H1 (cell line): Measurements from ENCODE around the gene PUDP. TPM values are rescaled to one million over a fixed set of nuclear protein-coding genes. Genes with fewer than 3 reads are reported as not detected.

ENCODE experiments used
- CTCF ChIA-PET: fragments of 300-600 bp; sonication (Branson Sonifier 250); formaldehyde crosslinking; loops from one replicate; lab custom pipeline; 2021; ENCODE audit not compliant: partially characterized antibody; lab: Charles Lee
- POLR2A ChIA-PET: fragments of 300-600 bp; sonication (Branson Sonifier 250); formaldehyde crosslinking; loops from one replicate; lab custom pipeline; 2021; ENCODE audit warnings: inconsistent platforms; ENCODE audit not compliant: partially characterized antibody; lab: Charles Lee
- DNase-seq, 2 experiments: peaks; one replicate each; pipeline versions ENCODE4 v3.0.0 to v3.0.0-alpha.2; 2010 to 2022; ENCODE audit warnings: low spot score in 2 of 2, low read depth in 1 of 2, mixed read lengths in 1 of 2
- FAIRE-seq: peaks from 2 replicates; lab custom pipeline; 2011; peaks lifted over from hg19 to GRCh38; lab: Jason Lieb, UNC
- H2AFZ ChIP-seq: 2 replicates; pipeline ENCODE4 v1.8.1; 2012; ENCODE audit warnings: low read length, inconsistent platforms
- H2AK5ac ChIP-seq: 2 replicates; pipeline ENCODE4 v1.6.1; 2013; ENCODE audit warnings: low read depth, low read length
- H2BK120ac ChIP-seq: replicated peaks from 2 replicates; pipeline ENCODE3; 2013; ENCODE audit warnings: low read depth, low read length, inconsistent platforms
- H2BK12ac ChIP-seq: 2 replicates; pipeline ENCODE4 v1.6.1; 2013; ENCODE audit warnings: low read depth, low read length
- H2BK15ac ChIP-seq: 2 replicates; pipeline ENCODE4 v1.6.1; 2013; ENCODE audit warnings: low read length
- H2BK20ac ChIP-seq: 2 replicates; pipeline ENCODE4 v1.6.1; 2013; ENCODE audit warnings: low read length
- H2BK5ac ChIP-seq: 2 replicates; pipeline ENCODE4 v1.6.1; 2013; ENCODE audit warnings: low read depth, low read length
- H3K14ac ChIP-seq: 2 replicates; pipeline ENCODE4 v1.6.1; 2013; ENCODE audit warnings: inconsistent platforms; ENCODE audit not compliant: insufficient read length
- H3K18ac ChIP-seq: 2 replicates; pipeline ENCODE4 v1.6.1; 2013; ENCODE audit warnings: low read length; ENCODE audit errors: extremely low read depth
- H3K23ac ChIP-seq: 2 replicates; pipeline ENCODE4 v1.6.1; 2013; ENCODE audit warnings: inconsistent platforms; ENCODE audit not compliant: insufficient read length
- H3K23me2 ChIP-seq: 2 replicates; pipeline ENCODE4 v1.6.1; 2013; ENCODE audit warnings: low read depth, low read length
- H3K27ac ChIP-seq: 2 replicates; pipeline ENCODE4 v1.6.1; 2011; ENCODE audit warnings: low read depth, low read length, inconsistent platforms
- H3K27me3 ChIP-seq, 4 experiments: replicated peaks in 1 of 4; 1 replicate in 1 of 4; 2 replicates in 3 of 4; pipeline versions ENCODE4 v1.6.1 to v1.8.1; 2011 to 2013; ENCODE audit warnings: low read length in 3 of 4, mild to moderate bottlenecking in 3 of 4, inconsistent platforms in 2 of 4, mixed read lengths in 2 of 4, moderate library complexity in 1 of 4; ENCODE audit not compliant: control insufficient read depth in 3 of 4, insufficient read depth in 3 of 4; ENCODE audit errors: extremely low read depth in 1 of 4
- H3K36me3 ChIP-seq, 4 experiments: 2 replicates each; pipeline versions ENCODE4 v1.6.1 to v1.8.1; 2011 to 2013; ENCODE audit warnings: mild to moderate bottlenecking in 4 of 4, low read length in 3 of 4, moderate library complexity in 2 of 4, control low read depth in 1 of 4, inconsistent platforms in 1 of 4; ENCODE audit not compliant: insufficient read depth in 4 of 4, control insufficient read depth in 2 of 4
- H3K4ac ChIP-seq: replicated peaks from 2 replicates; pipeline ENCODE3; 2013; ENCODE audit warnings: low read length, low read depth, mixed read lengths, inconsistent platforms; ENCODE audit not compliant: insufficient read length
- H3K4me1 ChIP-seq, 4 experiments: replicated peaks in 1 of 4; 1 replicate in 1 of 4; 2 replicates in 3 of 4; pipeline versions ENCODE4 v1.6.1 to v1.8.1; 2011 to 2013; ENCODE audit warnings: low read length in 3 of 4, inconsistent platforms in 2 of 4, mixed read lengths in 1 of 4; ENCODE audit not compliant: insufficient read depth in 4 of 4, control insufficient read depth in 3 of 4
- H3K4me2 ChIP-seq, 2 experiments: 2 replicates each; pipeline versions ENCODE4 v1.6.1 to v1.8.1; 2011 to 2013; ENCODE audit warnings: low read depth in 2 of 2, low read length in 2 of 2, control low read depth in 1 of 2, inconsistent platforms in 1 of 2, mild to moderate bottlenecking in 1 of 2; ENCODE audit not compliant: insufficient read depth in 1 of 2
- H3K4me3 ChIP-seq, 4 experiments: fragments of 200-600, 300-600 bp in 1 of 4; sonication (generic), shearing (Covaris generic), sonication (Bioruptor Twin) in 1 of 4; 2 replicates each; pipeline versions ENCODE4 v1.5.1 to v1.8.1; 2011 to 2016; ENCODE audit warnings: low read length in 4 of 4, low read depth in 3 of 4, control low read depth in 2 of 4, inconsistent platforms in 2 of 4, mild to moderate bottlenecking in 2 of 4, mixed read lengths in 1 of 4, moderate library complexity in 1 of 4; ENCODE audit not compliant: insufficient read depth in 2 of 4; ENCODE audit errors: extremely low read depth in 1 of 4
- H3K56ac ChIP-seq: replicated peaks from 2 replicates; pipeline ENCODE3; 2013; ENCODE audit warnings: low read depth, mild to moderate bottlenecking, mixed read lengths, low read length, inconsistent platforms; ENCODE audit not compliant: insufficient read length
- H3K79me1 ChIP-seq: 2 replicates; pipeline ENCODE4 v1.6.1; 2013; ENCODE audit warnings: low read depth, low read length, control low read depth
- H3K79me2 ChIP-seq, 2 experiments: 2 replicates each; pipeline versions ENCODE4 v1.6.1 to v1.8.1; 2012 to 2013; ENCODE audit warnings: low read length in 2 of 2, mild to moderate bottlenecking in 2 of 2, inconsistent platforms in 1 of 2; ENCODE audit not compliant: insufficient read depth in 2 of 2, control insufficient read depth in 1 of 2
- H3K9ac ChIP-seq, 4 experiments: replicated peaks in 1 of 4; 1 replicate in 1 of 4; 2 replicates in 3 of 4; pipeline versions ENCODE4 v1.6.1 to v1.8.1; 2011 to 2013; ENCODE audit warnings: low read depth in 3 of 4, low read length in 3 of 4, control low read depth in 2 of 4, mild to moderate bottlenecking in 2 of 4, moderate library complexity in 2 of 4, inconsistent platforms in 1 of 4; ENCODE audit errors: extremely low read depth in 1 of 4
- H3K9me3 ChIP-seq, 2 experiments: 2 replicates each; pipeline versions ENCODE4 v1.6.1 to v1.8.1; 2012 to 2013; ENCODE audit warnings: mild to moderate bottlenecking in 2 of 2, moderate library complexity in 2 of 2, control low read depth in 1 of 2, inconsistent platforms in 1 of 2, low read depth in 1 of 2, low read length in 1 of 2, mixed read lengths in 1 of 2; ENCODE audit not compliant: insufficient read depth in 2 of 2
- H4K20me1 ChIP-seq, 2 experiments: replicated peaks in 1 of 2; 2 replicates each; pipeline versions ENCODE3 to v1.8.1; 2011 to 2013; ENCODE audit warnings: inconsistent platforms in 2 of 2, low read length in 2 of 2, mild to moderate bottlenecking in 1 of 2; ENCODE audit not compliant: insufficient read depth in 2 of 2, control insufficient read depth in 1 of 2
- H4K5ac ChIP-seq: 2 replicates; pipeline ENCODE4 v1.6.1; 2013; ENCODE audit warnings: low read length, low read depth, mixed read lengths, inconsistent platforms; ENCODE audit not compliant: insufficient read length
- H4K8ac ChIP-seq: 2 replicates; pipeline ENCODE4 v1.8.0; 2013; ENCODE audit warnings: mild to moderate bottlenecking, moderate library complexity, low read length, inconsistent platforms; ENCODE audit not compliant: insufficient read depth; ENCODE audit errors: extremely low read depth
- H4K91ac ChIP-seq: replicated peaks from 2 replicates; pipeline ENCODE3; 2013; ENCODE audit warnings: low read length, mixed read lengths, inconsistent platforms; ENCODE audit not compliant: insufficient read length
- ASH2L ChIP-seq: fragments of 200-600, 300-600 bp; sonication (generic); IDR thresholded peaks from one replicate; pipeline ENCODE4 v1.7.1; 2017; ENCODE audit warnings: low read length
- CBX8 ChIP-seq: fragments of 300-800, 300-1000 bp; sonication (generic); IDR thresholded peaks from 2 replicates; pipeline ENCODE4 v1.7.1; 2016; ENCODE audit warnings: low read depth, low read length, borderline replicate concordance
- CHD1 ChIP-seq: IDR thresholded peaks from 2 replicates; pipeline ENCODE4 v1.6.1; 2012; ENCODE audit warnings: low read depth, low read length, improper control_type of control experiment
- CTCF ChIP-seq, 3 experiments: IDR thresholded peaks; 1 replicate in 2 of 3; 2 replicates in 1 of 3; pipeline versions ENCODE4 v1.5.1 to v1.6.1; 2011; ENCODE audit warnings: low read length in 3 of 3, mild to moderate bottlenecking in 3 of 3, inconsistent platforms in 2 of 3, low read depth in 1 of 3, moderate library complexity in 1 of 3; ENCODE audit not compliant: insufficient read depth in 1 of 3; ENCODE audit errors: control extremely low read depth in 1 of 3
- MAX ChIP-seq: IDR thresholded peaks from 2 replicates; pipeline ENCODE4 v1.6.1; 2012; ENCODE audit warnings: inconsistent platforms
- RAD21 ChIP-seq, 2 experiments: IDR thresholded peaks in 1 of 2; conservative IDR thresholded peaks in 1 of 2; 2 replicates each; pipeline ENCODE4 v1.6.1; 2011; ENCODE audit warnings: low read depth in 2 of 2, low read length in 2 of 2, improper control_type of control experiment in 1 of 2, inconsistent platforms in 1 of 2, mild to moderate bottlenecking in 1 of 2, moderate library complexity in 1 of 2
- RXRA ChIP-seq: IDR thresholded peaks from 2 replicates; pipeline ENCODE4 v1.6.1; 2011; ENCODE audit warnings: low read depth, mild to moderate bottlenecking, low read length, moderate library complexity; ENCODE audit not compliant: insufficient read depth
- YY1 ChIP-seq: IDR thresholded peaks from 2 replicates; pipeline ENCODE4 v1.6.1; 2011; ENCODE audit warnings: low read depth, mild to moderate bottlenecking, low read length
- WGBS, 2 experiments: shearing (Covaris generic) in 1 of 2; methylation state at CpG; one replicate each; pipeline versions ENCODE4 v1.1.6 to v1.1.7; 2013 to 2015; ENCODE audit warnings: low lambda C conversion rate in 2 of 2, mixed read lengths in 2 of 2, inconsistent platforms in 1 of 2, low coverage in 1 of 2, missing lambda C conversion rate in 1 of 2; ENCODE audit not compliant: insufficient replicate concordance in 2 of 2, insufficient coverage in 1 of 2, insufficient read length in 1 of 2; ENCODE audit errors: extremely low coverage in 1 of 2, missing lambda C conversion rate in 1 of 2; 5-methylcytosine and 5-hydroxymethylcytosine counted together
- polyA plus RNA-seq, 7 experiments: library from polyadenylated mRNA; depleted of rRNA in 3 of 7; stranded (reverse) in 5 of 7; unstranded in 2 of 7; fragments of >200 nt in 5 of 7; fragments of 200-250 nt in 2 of 7; gene quantifications; 1 replicate in 5 of 7; 2 replicates in 1 of 7; 4 replicates in 1 of 7; pipeline versions ENCODE4 v1.2.1 to v1.2.3, GENCODE V29; 2011 to 2013; ENCODE audit warnings: missing spikeins in 2 of 7, mixed read lengths in 2 of 7
- total RNA-seq: library from RNA; stranded (reverse); fragmentation: NEBNext Ultra II Directional; extraction: Animal tissue kit (Norgen Biotek cat#: 25700); gene quantifications from 2 replicates; pipeline ENCODE4 v1.2.1, GENCODE V29; 2021

The PUDP gene
- total and polyA plus RNA-seq, 2 of the 8 experiments (the other 6 are each of a cell fraction or from before 2014, with no cell fraction given), result 27.2 to 30.2 TPM

GRCh38 chrX:7191681-7192110, 43.7 kb upstream of the PUDP start:
- no peak overlapping the region for H3K23ac ChIP-seq
- peak; percentile 78 for FAIRE-seq

More at GRCh38 chrX:7191681-7192110, 43.7 kb upstream of the PUDP start:
- H3K79me1 ChIP-seq, result no peaks in the 10 kb centered on the region
- POLR2A ChIA-PET, result interaction anchor here (2.1 kb wide), 1 partner anchor 10 kb away, joined by 6 read pairs; no protein-coding TSS in a partner anchor
- peak; percentile 44 to 78 (median 50) for TF ChIP-seq CTCF (IDR thresholded peaks at IDR 0.05; ENCODE audit: control extremely low read depth in 1 of 3, insufficient read depth in 1 of 3, low read depth in 1 of 3, low read length in 3 of 3)
- no peak for TF ChIP-seq MAX
- peak; percentile 45 to 54; a peak in 3 of 4 replicates for TF ChIP-seq RAD21 (IDR thresholded peaks at IDR 0.05 in 1 of 2, conservative IDR thresholded peaks at IDR 0.05 in 1 of 2; ENCODE audit: low read depth in 2 of 2, low read length in 2 of 2)
- no peak for TF ChIP-seq RXRA
- TF ChIP-seq CBX8, result no peak
- TF ChIP-seq ASH2L, result no peak
- TF ChIP-seq YY1, result no peak
- TF ChIP-seq CHD1, result no peak
- TF ChIP-seq, all 59 proteins: peak for 2
- no peak overlapping the region for H2BK15ac ChIP-seq
- no peaks in the 10 kb centered on the region for H3K23me2 ChIP-seq
- no peaks in the 10 kb centered on the region for H3K36me3 ChIP-seq
- no peak overlapping the region for H4K8ac ChIP-seq
- no peak overlapping the region for H3K56ac ChIP-seq
- no peak overlapping the region for H4K91ac ChIP-seq
- H3K27me3 ChIP-seq, result no peaks in the 10 kb centered on the region
- H3K9me3 ChIP-seq, result no peaks in the 10 kb centered on the region
- H2BK120ac ChIP-seq, result no peak overlapping the region
- no peak overlapping the region for H2BK12ac ChIP-seq
- no peak overlapping the region for H2BK5ac ChIP-seq
- no peak overlapping the region for H3K4me3 ChIP-seq
- no peak overlapping the region for H4K5ac ChIP-seq
- no peak overlapping the region for H3K9ac ChIP-seq
- no peak overlapping the region for H2AK5ac ChIP-seq
- no peak overlapping the region for H3K14ac ChIP-seq
- no peak overlapping the region for H3K27ac ChIP-seq
- WGBS, 2 experiments, result 80% methylated on average over 1 of the region's 2 CpGs; no CpG with 5 or more reads in 1 of the 2 experiments
- no peak overlapping the region for H3K4ac ChIP-seq
- H4K20me1 ChIP-seq, result no peaks in the 10 kb centered on the region
- H2BK20ac ChIP-seq, result no peak overlapping the region
- DNase-seq, result peak in 1 of 2 experiments; percentile 45
- CTCF ChIA-PET, result interaction anchor here (0.6 to 2.4 kb wide), 17 partner anchors 8 to 515 kb away, joined by 3 to 11 read pairs (median 4); no protein-coding TSS in a partner anchor
- H3K4me2 ChIP-seq, result no peak overlapping the region
- H3K4me1 ChIP-seq, result no peaks in the 10 kb centered on the region
- H2AFZ ChIP-seq, result no peak overlapping the region
- no peaks in the 10 kb centered on the region for H3K79me2 ChIP-seq
- H3K18ac ChIP-seq, result no peak overlapping the region
